Stimulated activated effector memory CD8-positive, alpha-beta T cell treated with anti-CD3 and anti-CD28 coated beads, Interleukin-12 subunit alpha, Interleukin-12 subunit beta, amount 100 ng/mL, for 72 hours (primary cell): ENCODE measurements around the gene EVC2.

Source experiments
- ATAC-seq: fragments of 150-1000 bp; cut with Tn5 transposase; 2 replicates; pipeline ENCODE4 v1.10.0; 2021
- DNase-seq, 2 donors: peaks; one replicate each; pipeline ENCODE4 v3.0.0; 2021 to 2022; ENCODE audit warnings: low spot score in 2 of 2
- H3K27ac Mint-ChIP-seq: one replicate; pipeline ENCODE4 v1.8.0; 2022; ENCODE audit warnings: mild to moderate bottlenecking, mixed read lengths
- H3K36me3 Mint-ChIP-seq: one replicate; pipeline ENCODE4 v1.8.0; 2022; ENCODE audit warnings: mild to moderate bottlenecking, mixed read lengths
- H3K4me1 Mint-ChIP-seq: one replicate; pipeline ENCODE4 v1.8.0; 2022; ENCODE audit warnings: mixed read lengths
- H3K4me3 Mint-ChIP-seq: one replicate; pipeline ENCODE4 v1.8.0; 2022; ENCODE audit warnings: mild to moderate bottlenecking, mixed read lengths
- H3K9me3 Mint-ChIP-seq: one replicate; pipeline ENCODE4 v1.8.0; 2022; ENCODE audit warnings: mixed read lengths

Gene EVC2

GRCh38 chr4:5568336-5568735 is 140.0 kb downstream of the EVC2 start:
- no peak overlapping the region for H3K27ac Mint-ChIP-seq
- no peak for ATAC-seq
- no peak for DNase-seq
- H3K4me1 Mint-ChIP-seq, result no peaks in the 10 kb centered on the region
- H3K36me3 Mint-ChIP-seq, result peaks cover 4% of the 10 kb centered on the region
- H3K4me3 Mint-ChIP-seq, result no peak overlapping the region
- H3K9me3 Mint-ChIP-seq, result peaks cover 2% of the 10 kb centered on the region

GRCh38 chr4:5566991-5567390 is 141.4 kb downstream of the EVC2 start:
- ATAC-seq, result no peak
- Mint-ChIP-seq H3K27ac (no peak overlapping the region), H3K4me1 (no peaks in the 10 kb centered on the region), H3K9me3 (peaks cover 2% of the 10 kb centered on the region), H3K4me3 (no peak overlapping the region), H3K36me3 (peaks cover 4% of the 10 kb centered on the region)
- DNase-seq, result no peak

DNA sequence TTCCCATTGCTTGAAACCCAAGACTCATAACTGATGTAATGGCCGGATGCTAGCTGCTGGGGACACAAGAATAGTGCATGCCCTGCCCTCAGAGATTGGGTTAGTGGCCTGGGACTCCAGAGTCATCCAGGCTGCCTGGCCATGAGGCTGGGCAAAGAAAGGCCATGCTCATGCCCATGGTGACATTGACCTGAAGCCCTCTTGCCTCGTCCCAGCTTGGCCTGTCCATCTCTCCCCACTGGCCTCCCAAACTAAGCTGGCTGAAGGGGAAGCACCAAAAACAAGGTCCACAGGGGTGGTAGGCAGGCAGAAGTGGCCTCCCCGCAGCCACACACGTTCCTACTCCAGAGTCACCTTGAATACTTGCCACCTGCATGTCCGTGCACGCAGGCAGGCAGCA is 141.8 kb downstream of the EVC2 start:
- peaks cover 2% of the 10 kb centered on the region for H3K9me3 Mint-ChIP-seq
- H3K27ac Mint-ChIP-seq, result no peak overlapping the region
- H3K36me3 Mint-ChIP-seq, result peaks cover 4% of the 10 kb centered on the region
- no peak for DNase-seq
- H3K4me1 Mint-ChIP-seq, result no peaks in the 10 kb centered on the region
- no peak overlapping the region for H3K4me3 Mint-ChIP-seq
- ATAC-seq, result no peak

DNA sequence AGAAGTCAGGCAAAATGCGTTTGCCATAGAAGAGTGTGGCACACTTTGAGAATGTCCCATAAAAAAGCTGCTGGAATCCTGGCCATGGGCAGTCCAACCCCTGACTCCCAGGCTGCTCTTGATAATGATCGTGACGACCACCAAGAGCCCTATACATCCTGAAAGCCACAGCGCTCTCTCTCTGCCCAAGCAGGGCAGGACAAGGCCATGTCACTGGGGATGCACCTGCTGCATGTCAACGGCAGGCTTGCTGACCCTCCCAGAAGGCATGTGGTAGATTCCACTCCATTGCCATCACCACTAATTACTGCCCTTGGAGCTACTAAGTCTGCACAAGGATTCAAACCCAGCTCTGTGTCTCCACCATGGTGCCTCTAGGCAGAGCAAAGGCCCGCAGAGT is 144.5 kb downstream of the EVC2 start:
- Mint-ChIP-seq H3K36me3 (peaks cover 3% of the 10 kb centered on the region), H3K4me3 (no peak overlapping the region), H3K27ac (no peak overlapping the region), H3K9me3 (no peaks in the 10 kb centered on the region), H3K4me1 (no peaks in the 10 kb centered on the region)
- DNase-seq (no peak), ATAC-seq (no peak)

GRCh38 chr4:5562476-5562875 is 145.9 kb downstream of the EVC2 start:
- Mint-ChIP-seq H3K9me3 (peaks cover 3% of the 10 kb centered on the region), H3K4me3 (no peak overlapping the region), H3K27ac (no peak overlapping the region), H3K36me3 (no peaks in the 10 kb centered on the region), H3K4me1 (no peaks in the 10 kb centered on the region)
- ATAC-seq (no peak), DNase-seq (no peak)

GRCh38 chr4:5561286-5561685 is 147.1 kb downstream of the EVC2 start:
- ATAC-seq (no peak), DNase-seq (no peak)
- Mint-ChIP-seq H3K4me3 (no peak overlapping the region), H3K27ac (no peak overlapping the region), H3K36me3 (no peaks in the 10 kb centered on the region), H3K9me3 (peaks cover 3% of the 10 kb centered on the region), H3K4me1 (no peaks in the 10 kb centered on the region)

DNA sequence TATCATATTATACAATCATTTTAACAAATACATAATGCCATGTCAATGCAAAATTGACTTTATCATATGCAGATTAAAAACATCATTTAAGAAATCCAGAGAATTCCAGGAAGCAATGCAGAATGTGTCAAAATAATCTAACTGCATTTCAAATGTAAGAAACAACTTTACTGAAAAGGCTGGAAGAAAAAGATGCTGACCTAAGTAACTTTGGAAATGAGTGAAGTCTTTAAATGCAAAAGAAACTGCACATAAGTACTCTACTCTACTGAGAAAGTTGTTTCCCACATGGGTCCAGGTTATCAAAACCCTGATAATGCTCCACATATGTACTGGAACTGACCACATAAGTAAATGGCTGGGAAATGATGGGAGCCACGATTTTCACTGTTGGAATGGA is 149.9 kb downstream of the EVC2 start:
- DNase-seq (no peak), ATAC-seq (no peak)
- Mint-ChIP-seq H3K27ac (no peak overlapping the region), H3K4me1 (no peaks in the 10 kb centered on the region), H3K4me3 (no peak overlapping the region), H3K9me3 (peaks cover 3% of the 10 kb centered on the region), H3K36me3 (no peaks in the 10 kb centered on the region)

DNA sequence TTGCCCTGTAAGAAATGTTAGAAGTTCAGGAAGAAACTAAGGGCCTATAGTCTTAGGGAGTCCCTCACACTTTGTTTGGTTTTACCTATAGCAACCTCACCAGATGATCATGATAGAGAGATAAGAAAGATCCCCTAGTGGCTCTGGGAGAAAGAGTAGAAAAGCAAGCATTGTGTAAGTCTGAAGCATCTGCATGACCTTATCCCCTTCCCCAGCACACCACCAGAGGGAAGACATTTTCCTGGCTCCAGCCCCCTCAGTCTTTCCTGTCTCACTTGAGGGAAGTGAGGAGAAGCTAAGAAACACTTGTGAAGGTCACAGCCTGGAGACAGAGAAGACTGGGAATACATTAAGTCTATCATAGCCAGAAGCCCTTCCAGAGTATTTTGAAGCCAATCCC is 154.0 kb downstream of the EVC2 start:
- no peak overlapping the region for H3K4me3 Mint-ChIP-seq
- H3K36me3 Mint-ChIP-seq, result no peaks in the 10 kb centered on the region
- ATAC-seq, result no peak
- no peaks in the 10 kb centered on the region for H3K4me1 Mint-ChIP-seq
- no peak overlapping the region for H3K27ac Mint-ChIP-seq
- peaks cover 14% of the 10 kb centered on the region for H3K9me3 Mint-ChIP-seq
- no peak for DNase-seq

GRCh38 chr4:5553801-5554200 is 154.6 kb downstream of the EVC2 start:
- Mint-ChIP-seq H3K4me3 (no peak overlapping the region), H3K4me1 (no peaks in the 10 kb centered on the region)
- no peak for ATAC-seq

GRCh38 chr4:5552451-5552850 is 155.9 kb downstream of the EVC2 start:
- Mint-ChIP-seq H3K36me3 (no peaks in the 10 kb centered on the region), H3K27ac (no peak overlapping the region), H3K9me3 (peaks cover 11% of the 10 kb centered on the region), H3K4me1 (no peaks in the 10 kb centered on the region), H3K4me3 (no peak overlapping the region)
- no peak for DNase-seq
- ATAC-seq, result no peak

More at GRCh38 chr4:5553801-5554200, 154.6 kb downstream of the EVC2 start:
- no peak for DNase-seq
- Mint-ChIP-seq H3K9me3 (peaks cover 14% of the 10 kb centered on the region), H3K27ac (no peak overlapping the region), H3K36me3 (no peaks in the 10 kb centered on the region)

DNA sequence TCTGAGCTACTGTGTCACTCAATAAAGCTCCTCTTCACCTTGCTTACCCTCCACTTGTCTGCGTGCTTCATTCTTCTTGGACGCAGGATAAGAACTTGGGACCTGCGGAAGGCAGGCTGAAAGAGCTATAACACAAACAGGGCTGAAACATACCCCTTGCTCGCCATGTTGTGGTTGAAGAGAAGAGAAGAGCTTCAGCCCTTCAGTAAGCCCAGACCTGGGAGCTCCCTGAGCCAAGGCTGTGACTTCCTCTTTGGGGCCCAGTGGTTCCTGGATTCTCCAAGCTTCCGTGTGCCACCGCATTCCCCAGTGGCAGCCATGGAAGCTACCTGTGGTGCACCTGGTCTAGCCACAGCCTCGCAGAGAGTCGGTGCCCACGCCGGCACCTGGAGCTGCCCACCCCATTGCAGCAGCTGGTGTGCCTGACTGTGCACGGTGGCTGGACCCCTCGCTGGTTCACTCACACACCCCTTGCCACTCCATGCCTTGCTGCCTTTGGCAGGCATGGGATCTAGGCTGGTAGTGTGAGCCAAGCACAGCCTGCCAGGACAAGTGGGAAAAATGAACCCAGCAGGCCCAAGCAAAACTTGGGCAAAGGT is 160.6 kb downstream of the EVC2 start:
- no peak overlapping the region for H3K27ac Mint-ChIP-seq
- ATAC-seq, result no peak

GRCh38 chr4:5545271-5545670 is 163.1 kb downstream of the EVC2 start:
- Mint-ChIP-seq H3K36me3 (no peaks in the 10 kb centered on the region), H3K4me1 (no peaks in the 10 kb centered on the region), H3K9me3 (peaks cover 11% of the 10 kb centered on the region), H3K27ac (no peak overlapping the region), H3K4me3 (no peak overlapping the region)
- no peak for ATAC-seq
- no peak for DNase-seq

More for the DNA sequence above, 160.6 kb downstream of the EVC2 start:
- no peak for DNase-seq
- Mint-ChIP-seq H3K4me3 (no peak overlapping the region), H3K36me3 (no peaks in the 10 kb centered on the region), H3K9me3 (peaks cover 16% of the 10 kb centered on the region), H3K4me1 (no peaks in the 10 kb centered on the region)

DNA sequence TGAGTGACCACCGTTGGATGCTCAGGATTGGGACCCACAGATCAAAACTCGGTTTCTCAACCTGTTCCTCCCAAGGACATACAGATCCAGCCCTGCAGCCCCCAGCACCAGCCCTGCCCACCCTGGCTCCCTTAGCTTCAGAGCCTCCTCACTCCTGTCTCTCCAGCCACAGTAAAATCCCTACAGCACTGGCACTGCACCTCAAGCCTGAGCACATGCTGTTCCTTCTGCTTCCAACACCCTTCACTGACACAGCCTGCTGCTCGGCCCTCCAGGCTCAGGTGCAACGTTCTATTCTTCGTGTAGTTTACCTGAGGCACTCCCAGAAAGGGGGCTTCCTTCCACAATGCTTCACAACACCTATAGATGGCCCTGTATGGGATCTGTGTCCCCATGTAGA is 163.6 kb downstream of the EVC2 start:
- H3K36me3 Mint-ChIP-seq, result no peaks in the 10 kb centered on the region
- H3K4me3 Mint-ChIP-seq, result no peak overlapping the region
- no peak overlapping the region for H3K27ac Mint-ChIP-seq
- ATAC-seq (no peak), DNase-seq (no peak)
- H3K4me1 Mint-ChIP-seq, result no peaks in the 10 kb centered on the region
- H3K9me3 Mint-ChIP-seq, result peaks cover 6% of the 10 kb centered on the region

DNA sequence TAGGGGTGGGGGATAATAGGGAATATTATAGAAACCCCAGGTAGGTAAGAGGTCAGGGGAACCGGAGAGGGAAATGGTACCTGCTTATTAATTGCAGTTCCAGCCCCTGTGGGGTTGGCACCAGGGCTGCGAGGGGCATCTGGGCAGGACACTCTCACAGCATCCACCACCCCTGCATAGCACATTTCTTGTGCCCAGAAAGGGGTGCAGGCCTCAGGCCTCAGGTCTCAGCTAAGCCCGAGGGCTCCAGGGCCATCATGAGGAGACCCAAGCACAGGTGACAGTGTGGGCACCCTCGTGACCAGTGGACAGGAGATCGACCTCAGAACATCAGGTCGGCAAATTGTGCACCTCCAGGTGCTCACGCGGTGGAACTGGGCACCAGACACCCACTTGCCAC is 164.7 kb downstream of the EVC2 start:
- ATAC-seq (no peak), DNase-seq (no peak)
- Mint-ChIP-seq H3K4me1 (no peaks in the 10 kb centered on the region), H3K27ac (no peak overlapping the region), H3K4me3 (no peak overlapping the region), H3K36me3 (no peaks in the 10 kb centered on the region), H3K9me3 (peaks cover 5% of the 10 kb centered on the region)

- no peak for DNase-seq
- Mint-ChIP-seq H3K4me1 (no peaks in the 10 kb centered on the region), H3K4me3 (no peak overlapping the region), H3K9me3 (peaks cover 5% of the 10 kb centered on the region), H3K36me3 (no peaks in the 10 kb centered on the region), H3K27ac (no peak overlapping the region)
- ATAC-seq, result no peak
Observed at GRCh38 chr4:5541169-5541568, 167.2 kb downstream of the EVC2 start.

- no peaks in the 10 kb centered on the region for H3K4me1 Mint-ChIP-seq
- ATAC-seq (no peak), DNase-seq (no peak)
- no peaks in the 10 kb centered on the region for H3K36me3 Mint-ChIP-seq
- H3K9me3 Mint-ChIP-seq, result peaks cover 13% of the 10 kb centered on the region
- H3K27ac Mint-ChIP-seq, result no peak overlapping the region
- no peak overlapping the region for H3K4me3 Mint-ChIP-seq
Observed at GRCh38 chr4:5539584-5539983, 168.8 kb downstream of the EVC2 start.

- peaks cover 18% of the 10 kb centered on the region for H3K9me3 Mint-ChIP-seq
- DNase-seq (no peak), ATAC-seq (no peak)
- H3K4me1 Mint-ChIP-seq, result peaks cover 10% of the 10 kb centered on the region
- H3K4me3 Mint-ChIP-seq, result no peak overlapping the region
- H3K27ac Mint-ChIP-seq, result no peak overlapping the region
- H3K36me3 Mint-ChIP-seq, result no peaks in the 10 kb centered on the region
Observed at GRCh38 chr4:5532100-5532499, 176.3 kb downstream of the EVC2 start.
